ENCODE measurements around the gene LRRC3C.

- TF ChIP-seq CTCF (IDR thresholded peaks at IDR 0.05; ENCODE audit: insufficient read depth, low read depth, low read length) (no peak), EZH2 (IDR thresholded peaks at IDR 0.05; ENCODE audit: insufficient read depth, low read length) (no peak)
Measured at GRCh38 chr17:39968761-39969160, 41.2 kb downstream of the LRRC3C start.
